GM19023 (cell line): Measurements from ENCODE around the gene AFF3.
"Not testable (repeated sequence)": the region's sequence is repeated elsewhere in the genome, so short reads cannot be mapped to it uniquely, and the experiment has no call there.

Experiments
- ATAC-seq: cut with Tn5 transposase; IDR thresholded peaks from one replicate; pipeline ENCODE4 v1.9.1; 2021; ENCODE audit warnings: mild to moderate bottlenecking, moderate library complexity; ENCODE audit not compliant: unreplicated experiment

Gene AFF3

DNA sequence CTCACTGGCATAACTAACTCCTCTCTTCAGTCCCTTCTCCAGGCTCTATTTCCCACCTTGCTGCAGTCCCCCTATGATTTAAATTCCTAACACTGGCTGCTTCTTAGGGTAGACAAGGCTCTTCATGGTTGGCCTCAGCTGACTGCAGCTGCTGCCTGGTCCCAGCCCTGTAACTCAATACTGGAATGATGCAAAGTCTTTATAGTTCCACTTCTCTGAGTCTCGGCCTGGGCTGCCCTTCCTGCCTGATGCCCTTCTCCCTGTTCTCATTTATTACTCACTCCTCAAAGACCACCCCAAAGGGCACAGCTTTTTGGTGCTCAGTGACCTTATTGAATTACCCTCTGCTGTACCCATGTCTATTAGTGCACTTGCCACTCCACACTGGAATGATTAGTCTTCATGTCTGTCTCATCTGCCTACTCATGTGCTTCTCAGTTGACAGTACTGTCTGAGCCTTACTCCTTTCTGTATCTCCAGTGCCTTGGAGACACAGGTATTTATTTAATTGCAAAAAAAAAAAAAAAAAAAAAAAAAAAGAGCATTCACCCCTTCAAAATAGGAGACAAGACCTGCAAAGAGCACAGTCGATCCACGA is 453.1 kb downstream of the AFF3 start:
- no peak for ATAC-seq

DNA sequence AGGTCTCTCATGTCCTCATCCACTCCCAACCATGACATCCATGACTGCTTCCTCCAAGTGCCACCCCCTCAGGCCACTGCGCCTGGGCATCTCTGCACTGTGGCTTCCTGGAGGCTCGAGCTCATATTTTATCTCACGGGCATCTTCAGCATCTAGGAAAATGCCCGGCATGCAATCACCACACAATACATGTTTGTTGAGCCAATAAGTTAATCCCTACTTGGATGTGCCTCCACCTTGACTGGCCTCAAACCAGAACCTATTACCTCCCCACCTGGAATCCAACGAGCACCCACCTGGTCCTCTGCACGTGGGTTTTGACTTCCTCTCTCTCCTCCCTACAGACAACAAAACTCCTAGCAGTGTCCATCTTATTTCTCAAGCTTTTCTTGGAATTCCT is 453.7 kb downstream of the AFF3 start:
- ATAC-seq, result no peak

DNA sequence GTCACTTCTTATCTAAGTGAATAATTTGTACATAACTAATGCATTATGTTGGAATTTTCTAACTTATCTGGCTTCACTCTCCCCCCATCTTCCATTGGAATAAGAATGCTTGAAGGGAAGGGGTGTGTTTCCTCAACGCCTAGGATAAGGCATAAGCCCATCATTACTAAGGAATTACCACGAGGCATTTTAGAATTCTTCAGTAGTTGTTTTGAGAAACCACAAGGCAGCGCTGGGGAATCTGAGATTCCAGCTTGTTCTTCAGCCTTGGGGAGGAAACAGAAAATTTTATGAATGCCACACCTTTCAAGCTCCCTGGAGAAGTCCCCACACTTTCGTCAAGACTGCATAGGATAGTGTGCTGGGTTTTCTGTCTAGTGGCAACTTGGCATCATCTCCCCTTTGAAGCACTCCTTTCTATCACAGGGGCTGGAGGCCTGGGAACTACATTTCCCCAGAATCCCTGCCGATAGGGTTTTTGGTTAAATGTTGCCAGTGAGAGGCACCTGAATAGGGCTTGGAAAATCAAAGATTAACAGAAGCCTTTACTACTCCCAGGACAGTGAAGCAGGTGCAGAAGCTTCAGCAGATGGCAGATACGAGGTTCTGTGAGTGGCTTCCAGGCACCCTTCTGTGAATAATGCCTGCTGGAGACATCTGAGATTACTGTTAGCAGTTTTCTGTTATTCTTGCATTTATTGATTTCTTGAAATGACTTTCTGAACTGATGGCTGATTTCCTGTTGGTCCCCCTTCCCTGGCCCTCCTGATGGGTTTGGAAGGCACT is 459.9 kb downstream of the AFF3 start:
- ATAC-seq, result no peak

- ATAC-seq, result no peak
Observed at GRCh38 chr2:99680946-99681345, 461.4 kb downstream of the AFF3 start.

DNA sequence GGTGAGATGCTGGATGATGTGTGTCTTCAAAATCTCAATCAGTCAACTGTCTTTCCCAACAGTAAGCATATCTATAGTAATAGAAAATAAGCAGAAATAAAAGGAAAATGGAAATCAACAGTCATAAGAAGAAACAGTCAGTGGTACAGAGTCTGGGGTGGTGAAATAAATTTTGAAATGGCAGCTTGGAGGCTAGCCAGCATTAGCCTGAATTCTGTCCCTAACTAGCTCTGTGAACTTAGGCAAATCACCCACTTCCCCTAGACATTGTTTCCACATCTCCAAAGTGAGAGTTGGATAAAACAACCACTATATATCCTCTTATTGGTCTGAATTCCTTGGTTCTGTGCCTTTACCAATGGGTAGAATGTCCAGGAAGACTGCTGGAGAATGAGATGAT is 462.9 kb downstream of the AFF3 start:
- no peak for ATAC-seq

DNA sequence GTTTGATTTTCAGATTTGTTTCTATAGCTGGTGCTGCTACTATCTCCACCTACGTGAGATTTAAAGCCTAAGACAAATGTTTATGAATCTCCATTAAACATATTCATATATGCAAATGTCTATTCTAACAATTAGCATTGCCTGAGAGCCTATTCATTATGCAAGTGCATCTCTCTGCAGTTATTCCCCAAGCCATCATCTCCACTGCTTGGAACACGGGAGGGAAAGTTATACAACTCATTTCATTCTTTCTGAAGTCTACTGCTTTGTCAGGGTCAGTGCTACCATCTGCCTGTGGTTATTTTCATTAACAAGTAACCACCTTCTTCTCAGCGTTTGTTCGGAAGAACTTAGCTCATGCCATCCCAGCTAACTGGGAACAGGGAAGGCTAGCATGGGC is 463.8 kb downstream of the AFF3 start:
- no peak for ATAC-seq

- no peak for ATAC-seq
Observed at GRCh38 chr2:99677814-99678213, 464.6 kb downstream of the AFF3 start.

- no peak for ATAC-seq
Observed at GRCh38 chr2:99675130-99675661, 467.2 kb downstream of the AFF3 start.

DNA sequence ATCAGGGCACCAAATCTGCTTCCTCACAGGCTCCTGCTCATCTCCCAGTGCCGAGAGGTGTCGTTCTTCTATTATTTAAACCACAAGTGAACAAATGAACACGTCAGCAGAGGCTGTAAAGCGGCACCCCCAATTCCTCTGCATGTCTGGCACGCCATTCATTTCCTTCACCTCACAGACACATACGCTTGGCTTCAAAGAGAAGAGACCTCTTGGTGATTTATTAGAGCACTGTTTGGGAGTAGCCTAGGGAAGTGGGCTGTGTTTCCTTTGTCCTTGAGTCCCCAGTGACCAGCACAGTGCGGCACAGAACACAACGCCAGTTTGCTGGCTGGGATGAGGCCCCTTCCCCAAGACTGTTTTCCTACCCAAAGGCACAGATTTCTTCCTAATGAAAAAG is 468.3 kb downstream of the AFF3 start:
- ATAC-seq, result no peak

DNA sequence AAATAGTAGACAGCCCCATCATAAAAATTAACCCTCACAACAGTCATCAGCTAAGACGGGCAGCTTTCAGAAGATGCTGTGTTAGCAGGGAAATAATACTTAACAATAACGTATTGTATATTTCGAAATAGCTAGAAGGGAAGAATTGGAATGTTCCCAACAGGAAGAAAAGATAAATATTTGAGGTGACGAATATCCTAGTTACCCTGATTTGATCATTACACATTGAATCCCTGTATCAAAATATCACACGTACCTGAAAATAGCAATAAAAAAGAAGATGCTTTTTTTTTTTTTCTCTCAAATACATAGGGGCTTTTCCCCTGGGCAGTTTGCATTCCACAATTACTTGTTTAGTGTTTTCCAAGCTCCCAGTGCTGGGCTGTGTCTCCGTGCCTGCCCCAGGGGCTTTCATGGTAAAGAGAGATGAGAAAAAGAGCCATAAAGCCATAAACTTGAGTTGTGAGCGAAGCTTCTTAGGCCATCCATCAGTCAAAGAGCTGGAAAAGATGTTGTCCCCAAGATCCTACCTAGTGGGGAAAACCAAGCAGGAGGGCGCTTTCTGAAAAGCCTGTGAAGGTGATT is 469.5 kb downstream of the AFF3 start:
- ATAC-seq, result no peak

DNA sequence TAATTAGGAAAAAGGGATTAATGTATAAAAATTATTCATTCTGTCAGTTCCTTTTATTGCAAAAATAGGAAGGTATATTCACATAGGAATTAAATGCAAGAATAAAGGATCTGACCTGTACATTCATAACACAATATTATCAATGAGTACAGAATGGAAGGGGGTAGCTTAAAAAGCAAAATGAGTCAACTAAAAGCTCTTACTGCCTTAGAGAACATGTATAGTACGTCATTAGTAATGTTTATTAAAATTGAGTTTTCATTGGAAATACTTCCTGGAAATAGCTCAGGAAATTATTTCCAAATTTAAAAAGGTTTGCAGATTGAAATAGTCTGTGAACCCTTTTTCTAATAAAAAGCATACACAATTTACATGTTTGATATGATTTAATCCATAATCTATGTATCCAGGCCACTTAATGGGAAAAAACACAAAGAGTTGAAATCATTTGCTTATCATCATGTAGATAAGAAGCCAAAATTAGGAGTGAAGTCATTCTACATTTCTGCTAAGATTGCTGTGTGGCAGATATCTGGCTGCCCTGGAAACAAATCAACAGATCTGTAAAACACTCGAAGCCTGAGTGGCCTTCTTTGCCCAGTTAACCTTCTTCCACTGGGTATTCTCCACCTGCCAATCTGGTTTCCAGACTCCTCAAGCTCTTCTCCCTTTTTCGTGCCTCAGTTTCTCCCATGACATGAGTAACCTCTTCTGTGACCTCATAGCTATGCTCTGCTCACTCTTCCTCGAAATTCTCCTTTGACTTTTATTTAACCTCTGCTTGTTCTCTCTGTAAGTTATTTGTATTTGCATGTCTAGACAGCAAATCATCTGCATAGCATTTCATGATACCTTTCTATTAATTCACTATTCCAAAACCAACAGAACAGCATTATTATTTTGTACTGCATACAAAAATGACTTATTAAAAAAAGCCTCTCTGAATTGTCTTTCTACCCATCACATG is 471.3 kb downstream of the AFF3 start:
- ATAC-seq, result no peak

GRCh38 chr2:99666256-99666655 is 476.1 kb downstream of the AFF3 start:
- ATAC-seq, result no peak

DNA sequence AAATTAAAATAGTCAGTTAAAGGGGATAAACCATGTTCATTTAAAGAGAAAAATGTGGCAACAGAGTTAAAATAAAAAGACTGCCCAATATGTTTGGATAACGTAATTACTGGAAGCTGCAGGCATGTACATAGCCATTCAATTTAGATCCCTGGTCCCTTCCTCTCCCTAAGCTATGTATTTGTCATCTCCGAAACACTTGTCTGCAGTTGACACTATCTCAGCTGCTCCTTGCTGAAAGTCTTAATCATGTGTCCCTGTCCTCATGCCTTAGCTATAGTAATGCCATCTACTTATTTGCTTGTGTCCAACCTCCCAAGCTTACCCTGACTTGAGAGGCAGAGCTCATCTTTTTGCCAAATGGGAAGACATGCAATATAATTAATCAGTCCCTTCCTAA is 478.7 kb downstream of the AFF3 start:
- no peak for ATAC-seq

GRCh38 chr2:99662761-99663341 is 479.5 kb downstream of the AFF3 start:
- ATAC-seq, result no peak

DNA sequence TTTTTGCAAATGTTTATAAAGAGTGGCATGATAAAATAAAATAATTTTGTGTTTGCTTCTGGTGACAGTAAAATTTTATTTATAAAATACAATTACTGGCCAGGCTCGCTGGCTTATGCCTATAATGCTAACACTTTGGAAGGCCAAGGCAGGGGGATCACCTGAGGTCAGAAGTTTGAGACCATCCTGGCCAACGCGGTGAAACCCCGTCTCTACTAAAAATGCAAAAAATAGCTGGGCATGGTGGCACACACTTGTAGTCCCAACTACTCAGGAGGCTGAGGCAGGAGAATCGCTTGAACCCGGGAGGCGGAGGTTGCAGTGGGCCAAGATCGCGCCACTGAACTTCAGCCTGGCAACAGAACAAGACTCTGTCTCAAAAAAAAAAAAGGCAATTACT is 480.6 kb downstream of the AFF3 start:
- ATAC-seq, result not testable (repeated sequence)

DNA sequence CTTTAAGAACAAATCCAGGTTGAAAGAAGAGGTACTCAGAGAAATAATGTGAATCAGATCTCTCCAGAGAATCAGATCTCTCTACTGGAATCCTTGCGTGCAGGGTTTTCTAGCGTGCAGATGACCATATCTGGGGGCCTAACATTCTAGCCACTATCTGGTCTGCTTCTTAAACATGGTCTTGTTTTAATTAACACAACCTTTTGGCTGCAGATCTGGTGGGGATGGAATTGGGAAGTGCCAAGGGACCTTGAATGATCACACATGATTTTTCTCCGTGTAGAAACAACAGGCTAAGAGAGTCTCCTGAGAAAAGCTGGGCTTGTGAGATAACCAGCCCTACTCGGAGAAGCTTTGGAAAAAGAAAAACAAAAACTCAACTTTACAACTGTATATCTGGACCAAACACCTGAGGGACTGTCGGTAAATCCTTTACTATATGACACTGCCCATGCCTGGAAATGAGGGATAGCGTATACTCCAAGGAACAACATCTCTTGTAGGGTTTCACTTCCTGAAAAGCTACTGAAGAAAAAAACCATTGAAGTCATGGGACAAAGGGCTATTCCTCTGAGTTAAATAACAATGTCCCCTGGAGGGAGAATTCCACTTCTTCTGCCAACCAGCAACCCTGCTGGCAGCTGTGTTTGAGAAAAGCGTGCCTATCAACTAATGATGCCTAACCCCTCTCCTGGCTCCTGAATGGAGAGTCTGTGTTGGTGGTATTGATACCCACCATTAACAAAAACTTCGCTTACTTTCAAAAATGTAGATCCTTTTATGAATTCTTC is 481.6 kb downstream of the AFF3 start:
- ATAC-seq, result no peak

- ATAC-seq, result no peak
Observed at GRCh38 chr2:99659874-99660273, 482.5 kb downstream of the AFF3 start.

DNA sequence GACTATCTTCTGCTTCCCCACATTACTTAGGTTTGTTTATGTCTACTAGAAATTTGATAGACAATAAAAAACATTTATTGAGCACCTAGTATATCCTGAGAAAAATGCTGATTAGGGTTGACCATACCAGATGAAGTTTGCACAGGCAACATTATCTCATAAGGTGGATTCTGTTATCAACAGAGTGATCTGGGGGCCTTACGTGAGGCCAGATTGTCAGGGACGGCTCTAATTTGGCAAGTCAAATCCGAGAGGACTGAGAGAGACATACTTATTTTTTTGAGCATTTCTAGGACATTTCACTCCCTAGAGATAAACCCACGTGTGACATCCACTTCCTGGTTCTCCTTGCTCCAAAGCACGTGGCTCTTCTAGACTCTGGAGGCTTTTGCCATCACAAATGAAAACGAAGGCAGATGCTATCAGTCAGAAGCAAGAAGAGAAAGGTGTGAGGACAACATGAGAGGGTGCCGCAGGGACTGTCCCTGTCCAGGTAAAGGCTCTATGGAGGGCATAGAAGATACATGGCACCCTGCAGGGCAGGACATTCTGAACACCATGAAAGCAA is 484.6 kb downstream of the AFF3 start:
- no peak for ATAC-seq

DNA sequence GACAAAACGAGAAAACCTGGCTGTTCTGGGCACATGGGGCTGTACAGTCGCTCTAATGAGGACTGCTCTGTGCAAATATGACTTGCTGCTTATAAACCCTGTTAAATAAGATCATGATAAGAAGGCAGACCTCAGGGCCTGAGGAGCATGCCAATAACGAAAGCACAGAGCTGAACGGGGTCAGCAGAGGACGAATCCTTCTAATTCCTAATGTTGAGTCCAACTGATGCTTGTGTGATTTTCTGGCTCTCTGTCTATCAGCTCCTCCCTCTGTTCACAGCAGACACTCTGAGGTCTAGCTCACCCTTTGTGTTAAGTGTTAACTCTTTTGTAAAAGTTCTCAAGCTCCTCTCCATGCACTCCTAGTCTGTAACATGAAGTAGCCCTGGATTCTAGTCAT is 485.4 kb downstream of the AFF3 start:
- no peak for ATAC-seq
